Tibial artery (tissue), 4 donors: Measurements from ENCODE around the gene ABCC1.
A peak's percentile ranks its signal among the peaks of the same experiment; 100 is the strongest.

ENCODE experiments used
- DNase-seq, 2 donors: peaks; one replicate each; pipeline ENCODE4 v3.0.0-alpha.2; 2019
- H3K27ac ChIP-seq, 2 donors: fragments of 200-600 bp; sonication (generic) in 1 of 2; 1 replicate in 1 of 2; 2 replicates in 1 of 2; pipeline ENCODE4 v1.5.1; 2018 to 2019; ENCODE audit warnings: mild to moderate bottlenecking in 1 of 2
- H3K27me3 ChIP-seq, 2 donors: fragments of 200-600 bp; sonication (generic) in 1 of 2; one replicate each; pipeline versions ENCODE4 v1.5.1 to v1.6.0; 2016 to 2019
- H3K36me3 ChIP-seq, 3 donors: fragments of 200-600 bp; sonication (generic) in 2 of 3; one replicate each; pipeline ENCODE4 v1.5.1; 2016 to 2019; ENCODE audit warnings: mild to moderate bottlenecking in 2 of 3
- H3K4me1 ChIP-seq, 4 donors: fragments of 200-600 bp; sonication (generic) in 2 of 4; 1 replicate in 3 of 4; 2 replicates in 1 of 4; pipeline ENCODE4 v1.5.1; 2016 to 2019
- H3K4me3 ChIP-seq, 2 donors: fragments of 200-600 bp; sonication (generic) in 1 of 2; 1 replicate in 1 of 2; 2 replicates in 1 of 2; pipeline ENCODE4 v1.5.1; 2018 to 2019; ENCODE audit warnings: mild to moderate bottlenecking in 2 of 2
- H3K9me3 ChIP-seq, 3 donors: fragments of 200-600 bp; sonication (generic) in 1 of 3; one replicate each; pipeline ENCODE4 v1.5.1; 2016 to 2019
- intact Hi-C: fragments of 100-400 bp; cut with DNase I; formaldehyde crosslinking; loops from one replicate; pipeline ENCODE4 v1.15.0; 2023; ENCODE audit warnings: low total_unique reads
- TF ChIP-seq, protein P1 (sequence below), 2 experiments: fragments of 200-600 bp in 1 of 2; fragments of 450-650 bp in 1 of 2; IDR thresholded peaks; one replicate each; pipeline ENCODE4 v1.5.1; 2017 to 2019; ENCODE audit warnings: antibody characterized with exemption in 2 of 2, mild to moderate bottlenecking in 1 of 2, moderate library complexity in 1 of 2

The ABCC1 gene

DNA sequence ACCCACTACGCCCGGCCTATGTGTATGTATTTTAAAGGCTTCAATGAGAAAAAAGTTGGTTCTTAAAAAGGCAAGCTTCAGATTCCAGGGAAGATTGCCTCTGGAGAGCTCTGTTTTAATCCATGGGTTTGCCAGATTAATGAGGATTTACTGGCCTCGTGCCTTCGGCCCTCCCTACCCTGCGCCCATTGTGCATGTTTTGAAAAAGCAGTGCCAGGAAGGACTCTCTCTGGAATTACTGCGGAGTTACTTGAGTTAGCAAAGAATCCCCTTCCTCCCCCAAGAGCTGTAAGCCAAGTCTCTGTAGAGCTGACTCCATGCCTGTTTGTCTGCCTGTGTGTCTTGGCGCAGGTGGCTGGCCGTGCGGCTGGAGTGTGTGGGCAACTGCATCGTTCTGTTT is 175.0 kb downstream of the ABCC1 start:
- peaks cover 0 to 8% (median 7%) of the 10 kb centered on the region in 3 donors for H3K9me3 ChIP-seq
- H3K4me3 ChIP-seq = no peak overlapping the region
- intact Hi-C loops = loop anchor here (5.0 to 10.0 kb wide), 2 partner anchors 247 to 360 kb away; no protein-coding TSS in a partner anchor
- no peaks in the 10 kb centered on the region for H3K27me3 ChIP-seq
- peaks cover 20 to 65% (median 53%) of the 10 kb centered on the region in 3 donors for H3K36me3 ChIP-seq
- TF ChIP-seq, protein P1, sequence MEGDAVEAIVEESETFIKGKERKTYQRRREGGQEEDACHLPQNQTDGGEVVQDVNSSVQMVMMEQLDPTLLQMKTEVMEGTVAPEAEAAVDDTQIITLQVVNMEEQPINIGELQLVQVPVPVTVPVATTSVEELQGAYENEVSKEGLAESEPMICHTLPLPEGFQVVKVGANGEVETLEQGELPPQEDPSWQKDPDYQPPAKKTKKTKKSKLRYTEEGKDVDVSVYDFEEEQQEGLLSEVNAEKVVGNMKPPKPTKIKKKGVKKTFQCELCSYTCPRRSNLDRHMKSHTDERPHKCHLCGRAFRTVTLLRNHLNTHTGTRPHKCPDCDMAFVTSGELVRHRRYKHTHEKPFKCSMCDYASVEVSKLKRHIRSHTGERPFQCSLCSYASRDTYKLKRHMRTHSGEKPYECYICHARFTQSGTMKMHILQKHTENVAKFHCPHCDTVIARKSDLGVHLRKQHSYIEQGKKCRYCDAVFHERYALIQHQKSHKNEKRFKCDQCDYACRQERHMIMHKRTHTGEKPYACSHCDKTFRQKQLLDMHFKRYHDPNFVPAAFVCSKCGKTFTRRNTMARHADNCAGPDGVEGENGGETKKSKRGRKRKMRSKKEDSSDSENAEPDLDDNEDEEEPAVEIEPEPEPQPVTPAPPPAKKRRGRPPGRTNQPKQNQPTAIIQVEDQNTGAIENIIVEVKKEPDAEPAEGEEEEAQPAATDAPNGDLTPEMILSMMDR (IDR thresholded peaks at IDR 0.05) = no peak
- DNase-seq = no peak
- H3K27ac ChIP-seq = peak overlapping the region in 1 of 2 donors; percentile 40
- peaks cover 0 to 4% (median 1%) of the 10 kb centered on the region in 4 donors for H3K4me1 ChIP-seq

DNA sequence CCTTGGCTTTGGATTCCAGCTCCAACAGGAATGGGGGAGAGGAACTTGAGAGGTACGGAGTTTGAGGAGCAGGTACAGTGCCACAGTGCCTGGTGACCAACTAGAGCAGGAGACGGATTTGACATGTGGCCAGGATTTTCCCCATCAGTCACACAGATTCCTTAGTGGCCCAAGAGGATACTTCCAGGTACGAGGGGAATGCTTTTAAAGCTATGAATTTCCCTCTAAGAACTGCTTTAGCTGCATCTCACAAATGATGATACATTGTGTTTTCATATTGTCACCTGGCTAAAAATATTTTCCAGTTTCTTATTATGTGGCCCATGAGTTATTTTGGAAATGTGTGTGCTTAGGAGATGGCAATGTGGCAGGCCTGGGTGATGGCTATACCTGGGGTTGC is 175.6 kb downstream of the ABCC1 start:
- peaks cover 0 to 8% (median 7%) of the 10 kb centered on the region in 3 donors for H3K9me3 ChIP-seq
- peaks cover 0 to 4% (median 1%) of the 10 kb centered on the region in 4 donors for H3K4me1 ChIP-seq
- intact Hi-C loops = loop anchor here (5.0 to 10.0 kb wide), 2 partner anchors 248 to 360 kb away; no protein-coding TSS in a partner anchor
- no peak for DNase-seq
- H3K27ac ChIP-seq = peak overlapping the region in 1 of 2 donors; percentile 40
- no peaks in the 10 kb centered on the region for H3K27me3 ChIP-seq
- TF ChIP-seq, protein P1 (IDR thresholded peaks at IDR 0.05) = no peak
- H3K36me3 ChIP-seq = peaks cover 20 to 65% (median 57%) of the 10 kb centered on the region in 3 donors
- no peak overlapping the region for H3K4me3 ChIP-seq

- peaks cover 0 to 4% (median 1%) of the 10 kb centered on the region in 4 donors for H3K4me1 ChIP-seq
- H3K4me3 ChIP-seq = no peak overlapping the region
- peaks cover 0 to 8% (median 7%) of the 10 kb centered on the region in 3 donors for H3K9me3 ChIP-seq
- H3K27me3 ChIP-seq = no peaks in the 10 kb centered on the region
- intact Hi-C loops = loop anchor here (10.0 kb wide), 1 partner anchor 362 kb away; no protein-coding TSS in a partner anchor
- TF ChIP-seq, protein P1 (IDR thresholded peaks at IDR 0.05) = no peak
- H3K27ac ChIP-seq = peak overlapping the region in 1 of 2 donors; percentile 52
- H3K36me3 ChIP-seq = peaks cover 23 to 61% (median 54%) of the 10 kb centered on the region in 3 donors
- DNase-seq = no peak
These were observed 177.5 kb downstream of the ABCC1 start for GRCh38 chr16:16126896-16127295.

DNA sequence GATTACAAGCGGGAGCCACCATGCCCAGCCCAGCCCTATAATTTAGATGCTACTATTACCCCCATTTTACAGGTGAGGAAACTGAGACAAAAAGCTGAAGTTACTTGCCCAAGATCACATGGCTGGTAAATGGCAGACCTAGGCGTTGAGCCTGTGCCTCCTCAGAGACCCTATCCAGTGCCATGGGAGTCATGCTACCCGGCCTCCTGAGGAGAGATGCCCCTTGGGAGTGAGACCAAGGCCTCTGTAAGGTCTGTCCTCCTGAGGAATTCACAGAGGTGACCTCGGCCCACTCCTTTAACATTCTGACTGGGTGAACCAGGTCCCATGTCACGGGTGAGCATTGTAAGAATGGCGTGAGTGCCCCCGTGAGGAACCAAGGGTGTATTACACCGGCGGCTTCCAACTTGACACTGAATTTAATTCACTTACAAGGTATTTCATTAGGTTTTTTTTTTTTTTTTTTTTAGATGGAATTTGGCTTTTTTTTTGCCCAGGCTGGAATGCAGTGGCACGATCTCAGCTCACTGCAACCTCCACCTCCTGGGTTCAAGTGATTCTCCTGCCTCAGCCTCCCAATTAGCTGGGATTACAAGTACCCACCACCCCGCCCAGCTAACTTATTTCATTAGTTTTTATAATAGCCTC is 178.2 kb downstream of the ABCC1 start:
- peaks cover 0 to 4% (median 1%) of the 10 kb centered on the region in 4 donors for H3K4me1 ChIP-seq
- DNase-seq = peak; percentile 69 to 82
- TF ChIP-seq, protein P1 (IDR thresholded peaks at IDR 0.05) = peak; percentile 84 to 89
- peak overlapping the region in 1 of 2 donors; percentile 52 for H3K27ac ChIP-seq
- intact Hi-C loops = loop anchor here (10.0 kb wide), 1 partner anchor 363 kb away; no protein-coding TSS in a partner anchor
- no peak overlapping the region for H3K4me3 ChIP-seq
- peaks cover 20 to 60% (median 50%) of the 10 kb centered on the region in 3 donors for H3K36me3 ChIP-seq
- peaks cover 0 to 8% (median 7%) of the 10 kb centered on the region in 3 donors for H3K9me3 ChIP-seq
- no peaks in the 10 kb centered on the region for H3K27me3 ChIP-seq

DNA sequence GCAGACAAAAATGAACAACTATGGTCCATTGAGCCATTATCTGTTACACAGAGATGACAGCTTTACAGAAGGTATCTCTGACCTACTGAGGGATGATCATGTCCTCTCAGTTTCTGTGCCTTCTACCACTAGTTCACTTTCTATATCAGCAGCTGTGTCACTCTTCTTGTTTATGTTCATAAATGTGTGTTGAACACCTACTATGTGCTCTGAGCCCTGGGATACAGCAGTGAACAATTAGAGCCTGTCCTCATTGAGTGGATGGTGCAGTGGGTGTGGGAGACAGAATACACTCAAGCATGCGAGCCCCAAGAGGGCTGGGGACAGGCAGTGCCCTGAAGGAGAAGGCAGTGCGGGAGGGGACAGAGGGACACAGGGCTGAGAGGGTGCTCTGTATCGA is 181.8 kb downstream of the ABCC1 start:
- TF ChIP-seq, protein P1 (IDR thresholded peaks at IDR 0.05) = no peak
- Histone ChIP-seq H3K27me3 (no peaks in the 10 kb centered on the region), H3K4me1 (peaks cover 0 to 3% (median 0%) of the 10 kb centered on the region in 4 donors), H3K4me3 (no peak overlapping the region), H3K36me3 (peaks cover 44 to 64% (median 60%) of the 10 kb centered on the region in 3 donors), H3K9me3 (no peaks in the 10 kb centered on the region), H3K27ac (no peak overlapping the region)
- no peak for DNase-seq
- intact Hi-C loops = no loop called here
